K562 (cell line): ENCODE results near the gene HMGN3. TPM values are rescaled to one million over a fixed set of nuclear protein-coding genes. Genes with fewer than 3 reads are reported as not detected.

ENCODE experiments used
- ATAC-seq: fragments of 200-7000 bp; cut with Tn5 transposase; 3 replicates; pipeline ENCODE4 v1.9.1; 2020; ENCODE audit warnings: moderate library complexity
- BruUV-seq: library from RNA; stranded (reverse); fragments of 400-500 nt; replicated peaks from 2 replicates; lab custom pipeline; 2021; lab: Mats Ljungman, UMichigan
- CTCF ChIA-PET: fragments of 300-600 bp; formaldehyde crosslinking; extraction: SDS; loops from one replicate; lab custom pipeline; 2021; ENCODE audit warnings: low intra/inter-chr PET ratio; lab: Yijun Ruan, JAX
- POLR2A ChIA-PET: fragments of 300-600, 350-650 bp; sonication (Branson Sonifier 250); formaldehyde crosslinking; extraction: SDS; loops from one replicate; lab custom pipeline; 2021; ENCODE audit warnings: antibody characterized with exemption, inconsistent platforms; lab: Yijun Ruan, JAX
- DNase-seq, 4 experiments: peaks; one replicate each; pipeline versions ENCODE4 v3.0.0 to v3.0.0-alpha.2; 2011 to 2018; ENCODE audit warnings: low spot score in 3 of 4, mixed read lengths in 3 of 4; ENCODE audit errors: extremely low read depth in 1 of 4
- FAIRE-seq: peaks from 2 replicates; lab custom pipeline; 2011; peaks lifted over from hg19 to GRCh38; lab: Jason Lieb, UNC
- H2AFZ ChIP-seq: 2 replicates; pipeline ENCODE4 v1.6.0; 2011; ENCODE audit warnings: low read depth, low read length, control low read depth, inconsistent platforms
- H3K27ac ChIP-seq: fragments of 200-600 bp; 3 replicates; pipeline ENCODE4 v1.8.0; 2011; ENCODE audit warnings: low read depth, mild to moderate bottlenecking, control low read depth, inconsistent platforms, low read length, moderate library complexity, mixed read lengths; ENCODE audit errors: extremely low read depth
- H3K27me3 ChIP-seq, 2 experiments: fragments of 300-600 bp in 1 of 2; 2 replicates in 1 of 2; 3 replicates in 1 of 2; pipeline versions ENCODE4 v1.6.0 to v1.8.0; 2011; ENCODE audit warnings: inconsistent platforms in 2 of 2, low read length in 2 of 2, mild to moderate bottlenecking in 1 of 2, mixed read lengths in 1 of 2, moderate library complexity in 1 of 2; ENCODE audit not compliant: control insufficient read depth in 2 of 2, insufficient read depth in 2 of 2
- H3K36me3 ChIP-seq: fragments of 300-600 bp; 3 replicates; pipeline ENCODE4 v1.8.0; 2011; ENCODE audit warnings: mild to moderate bottlenecking, low read length, inconsistent platforms; ENCODE audit not compliant: control insufficient read depth, insufficient read depth
- H3K4me1 ChIP-seq, 2 experiments: fragments of 200-600 bp in 1 of 2; replicated peaks in 1 of 2; 2 replicates in 1 of 2; 3 replicates in 1 of 2; pipeline versions ENCODE4 v1.5.1 to v1.8.0; 2011; ENCODE audit warnings: inconsistent platforms in 2 of 2, low read length in 2 of 2, mild to moderate bottlenecking in 1 of 2, mixed read lengths in 1 of 2, moderate library complexity in 1 of 2; ENCODE audit not compliant: control insufficient read depth in 2 of 2, insufficient read depth in 2 of 2
- H3K4me2 ChIP-seq: 2 replicates; pipeline ENCODE4 v1.6.1; 2011; ENCODE audit warnings: low read length, control low read depth, inconsistent platforms, mixed read lengths; ENCODE audit not compliant: insufficient read depth
- H3K4me3 ChIP-seq: fragments of 200-600 bp; sonication (generic), shearing (Covaris generic); 2 replicates; pipeline ENCODE4 v1.5.1; 2016; ENCODE audit warnings: control low read depth, inconsistent platforms
- H3K79me2 ChIP-seq: fragments of 200-600 bp; 3 replicates; pipeline ENCODE4 v1.8.0; 2011; ENCODE audit warnings: low read length, inconsistent platforms; ENCODE audit not compliant: control insufficient read depth, insufficient read depth
- H3K9ac ChIP-seq, 2 experiments: 2 replicates each; pipeline versions ENCODE4 v1.6.0 to v1.6.1; 2011; ENCODE audit warnings: low read depth in 2 of 2, low read length in 2 of 2, control low read depth in 1 of 2, inconsistent platforms in 1 of 2, mild to moderate bottlenecking in 1 of 2, mixed read lengths in 1 of 2; ENCODE audit not compliant: insufficient read depth in 1 of 2
- H3K9me1 ChIP-seq: one replicate; pipeline ENCODE4 v1.6.0; 2011; ENCODE audit warnings: inconsistent platforms, mild to moderate bottlenecking, low read length, moderate library complexity; ENCODE audit not compliant: control insufficient read depth, insufficient read depth
- H3K9me3 ChIP-seq: replicated peaks from 2 replicates; pipeline ENCODE4 v1.5.1; 2011; ENCODE audit warnings: low read depth, low read length, inconsistent platforms; ENCODE audit not compliant: control insufficient read depth, insufficient read depth
- H4K20me1 ChIP-seq: replicated peaks from 2 replicates; pipeline ENCODE4 v1.6.1; 2011; ENCODE audit warnings: low read length, inconsistent platforms, mixed read lengths; ENCODE audit not compliant: control insufficient read depth, insufficient read depth
- C11orf30 ChIP-seq: fragments of 450-650 bp; IDR thresholded peaks from 2 replicates; pipeline ENCODE4 v1.6.1; 2016; ENCODE audit warnings: low read depth, mild to moderate bottlenecking
- LCOR ChIP-seq: sonication (generic); formaldehyde crosslinking; IDR thresholded peaks from 2 replicates; pipeline ENCODE4 v1.8.0; 2022; ENCODE audit warnings: mild to moderate bottlenecking, missing genetic modification reagents
- MAFG ChIP-seq: fragments of 450-650 bp; conservative IDR thresholded peaks from 2 replicates; pipeline ENCODE4 v1.6.1; 2016; ENCODE audit warnings: missing genetic modification characterization, missing compliant biosample characterization
- ZNF165 ChIP-seq: fragments of 250-450 bp; sonication (Bioruptor Pico); IDR thresholded peaks from 2 replicates; pipeline ENCODE4 v1.4.0; 2020; ENCODE audit warnings: borderline replicate concordance
- ZNF316 ChIP-seq: fragments of 450-650 bp; IDR thresholded peaks from 2 replicates; pipeline ENCODE4 v1.6.1; 2016
- WGBS: fragments of 100-300 bp; shearing (Covaris generic); methylation state at CpG from one replicate; pipeline ENCODE4 v1.1.6; 2016; ENCODE audit warnings: low coverage, mixed read lengths; ENCODE audit not compliant: insufficient coverage; ENCODE audit errors: missing lambda C conversion rate; 5-methylcytosine and 5-hydroxymethylcytosine counted together
- in situ Hi-C: fragments of 300-500 bp; cut with MboI; formaldehyde crosslinking; loops from 4 replicates; pipeline ENCODE4 v1.15.0; 2018; ENCODE audit warnings: inconsistent platforms, mixed read lengths
- intact Hi-C: fragments of 100-400 bp; cut with micrococcal nuclease; formaldehyde crosslinking; loops from 2 replicates; pipeline ENCODE4 v1.14.2; 2022
- polyA plus RNA-seq, 8 experiments: library from polyadenylated mRNA; depleted of rRNA in 4 of 8; stranded (reverse) in 5 of 8; unstranded in 3 of 8; fragments of >200 nt; fragmentation: Nextera tagmentation in 2 of 8; fragmentation: Illumina TruSeq in 1 of 8; extraction: Ambion mirVana in 2 of 8; extraction: Trizol in 1 of 8; gene quantifications; 2 replicates each; pipeline versions ENCODE4 v1.2.1 to v1.2.3, GENCODE V29; 2011 to 2014; ENCODE audit warnings: inconsistent platforms in 1 of 8, missing spikeins in 1 of 8
- total RNA-seq, 7 experiments: library from RNA; depleted of rRNA in 6 of 7; stranded (reverse); fragments of >200 nt in 6 of 7; fragmentation: Illumina TruSeq in 2 of 7; extraction: Trizol in 2 of 7; gene quantifications; 2 replicates each; pipeline versions ENCODE4 v1.2.1 to v1.2.3, GENCODE V29; 2011 to 2021; ENCODE audit warnings: low replicate concordance in 1 of 7
- TF ChIP-seq, protein P1 (sequence below): fragments of 250-450 bp; sonication (Bioruptor Pico); IDR thresholded peaks from 2 replicates; pipeline ENCODE4 v1.5.0; 2021

Gene HMGN3
- total and polyA plus RNA-seq, 9 of the 15 experiments (the other 6 are each of a cell fraction or from before 2014, with no cell fraction given), result 42.1 to 154 (median 88.1) TPM

DNA sequence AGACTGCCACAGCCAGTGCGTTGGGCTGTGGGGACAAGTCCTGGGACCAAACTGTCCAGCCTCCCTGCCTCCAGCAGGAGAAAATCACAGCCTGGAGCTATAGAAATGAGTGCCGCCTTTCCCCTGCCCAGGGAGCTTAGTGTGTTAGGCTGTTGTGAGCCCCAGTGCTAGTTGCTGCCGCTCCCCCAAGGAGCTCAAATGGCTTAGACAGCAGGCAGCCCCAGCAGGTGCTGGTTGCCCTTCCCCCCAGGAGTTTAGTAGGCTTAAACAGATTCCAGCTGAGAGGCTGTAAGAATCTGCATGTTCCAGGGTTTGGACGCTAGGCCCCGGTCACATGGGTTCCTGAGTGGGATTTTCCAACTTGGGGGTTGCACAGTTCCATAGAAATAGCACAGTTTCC lies 27.2 kb upstream of the HMGN3 start (continued):
- TF ChIP-seq, protein P1, sequence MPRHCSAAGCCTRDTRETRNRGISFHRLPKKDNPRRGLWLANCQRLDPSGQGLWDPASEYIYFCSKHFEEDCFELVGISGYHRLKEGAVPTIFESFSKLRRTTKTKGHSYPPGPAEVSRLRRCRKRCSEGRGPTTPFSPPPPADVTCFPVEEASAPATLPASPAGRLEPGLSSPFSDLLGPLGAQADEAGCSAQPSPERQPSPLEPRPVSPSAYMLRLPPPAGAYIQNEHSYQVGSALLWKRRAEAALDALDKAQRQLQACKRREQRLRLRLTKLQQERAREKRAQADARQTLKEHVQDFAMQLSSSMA (CRISPR knock-in tag), result no peak

- ATAC-seq (no peak), FAIRE-seq (no peak)
- H2AFZ ChIP-seq, result no peak overlapping the region
- H3K36me3 ChIP-seq, result no peaks in the 10 kb centered on the region
- WGBS, result 0% methylated on average over 2 of the region's 2 CpGs
- H3K79me2 ChIP-seq, result no peaks in the 10 kb centered on the region
- TF ChIP-seq ZNF316 (peak; percentile 59; the same call in 1 of the 2 replicates), MAFG (tag) (0 out of 2 replicates have a peak, but pooled peaks have one; percentile 15), ZNF165 (no peak), LCOR (CRISPR knock-in tag) (no peak), C11orf30 (peak; percentile 38; the same call in 1 of the 2 replicates)
- TF ChIP-seq, all 486 proteins: peak for 3
- Histone ChIP-seq H3K9me1 (no peaks in the 10 kb centered on the region), H3K4me3 (no peak overlapping the region), H3K4me2 (no peak overlapping the region), H3K27ac (no peak overlapping the region), H3K9ac (no peak overlapping the region), H3K9me3 (no peaks in the 10 kb centered on the region), H3K27me3 (no peaks in the 10 kb centered on the region), H3K4me1 (no peaks in the 10 kb centered on the region; a peak in 1 of 5 replicates), H4K20me1 (no peaks in the 10 kb centered on the region)
- intact Hi-C loops, result no loop called here
- BruUV-seq, result no TSS peak
- in situ Hi-C loops, result no loop called here
- ChIA-PET CTCF (no interaction called here), POLR2A (no interaction called here)
- DNase-seq, result no peak
Observed at GRCh38 chr6:79260772-79261171, 26.3 kb upstream of the HMGN3 start.
